Adrenal gland (tissue), 5 donors: ENCODE results near the gene RAB27A.

Experiments
- POLR2A ChIP-seq, 2 donors: fragments of 450-650 bp; IDR thresholded peaks; one replicate each; pipeline ENCODE4 v1.6.1; 2017; ENCODE audit warnings: antibody characterized with exemption in 2 of 2, mild to moderate bottlenecking in 2 of 2, moderate library complexity in 1 of 2
- TF ChIP-seq, protein P1 (sequence below), 6 experiments: fragments of 450-650 bp in 4 of 6; fragments of 200-600 bp in 2 of 6; sonication (generic) in 1 of 6; IDR thresholded peaks; 1 replicate in 5 of 6; 2 replicates in 1 of 6; pipeline versions ENCODE4 v1.5.1 to v1.8.0; 2016 to 2021; ENCODE audit warnings: antibody characterized with exemption in 6 of 6, mild to moderate bottlenecking in 2 of 6, moderate library complexity in 1 of 6
- donor health status: DM: no; HTN: no; CAD: no.

DNA sequence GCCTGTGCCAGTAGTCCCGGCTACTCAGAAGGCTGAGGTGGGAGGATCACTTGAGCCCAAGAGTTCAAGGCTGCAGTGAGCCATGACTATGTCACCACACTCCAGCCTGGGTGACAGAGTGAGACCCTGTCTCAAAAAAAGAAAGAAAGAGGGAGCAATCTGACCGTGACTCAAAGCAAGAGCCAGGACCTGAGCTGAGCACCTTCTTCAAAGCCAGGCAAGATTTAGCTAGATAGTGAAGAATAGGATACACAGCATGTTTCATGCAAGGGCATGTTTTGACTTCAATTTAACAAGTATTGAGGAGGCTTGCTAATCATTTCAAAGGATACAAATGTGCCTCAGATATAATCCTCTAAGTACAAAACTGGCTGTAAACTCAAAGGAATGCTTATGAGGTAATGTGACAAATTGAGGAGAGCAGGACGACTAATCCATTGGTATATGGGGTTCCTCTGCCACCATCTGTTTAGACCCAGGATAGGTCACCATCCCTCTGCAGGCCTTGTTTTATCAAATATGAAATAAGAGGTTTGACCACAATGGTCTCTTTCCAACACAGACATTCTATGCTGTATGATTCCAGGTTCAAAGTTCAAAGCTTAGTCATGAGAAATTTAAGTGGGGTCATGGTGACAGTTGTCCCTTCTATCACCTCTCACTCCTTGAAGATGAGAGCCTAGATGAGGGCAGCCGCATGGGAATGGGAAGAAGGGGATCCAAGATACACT is 33.2 kb downstream of the RAB27A start:
- no peak for TF ChIP-seq POLR2A (IDR thresholded peaks at IDR 0.05)
- TF ChIP-seq, protein P1, sequence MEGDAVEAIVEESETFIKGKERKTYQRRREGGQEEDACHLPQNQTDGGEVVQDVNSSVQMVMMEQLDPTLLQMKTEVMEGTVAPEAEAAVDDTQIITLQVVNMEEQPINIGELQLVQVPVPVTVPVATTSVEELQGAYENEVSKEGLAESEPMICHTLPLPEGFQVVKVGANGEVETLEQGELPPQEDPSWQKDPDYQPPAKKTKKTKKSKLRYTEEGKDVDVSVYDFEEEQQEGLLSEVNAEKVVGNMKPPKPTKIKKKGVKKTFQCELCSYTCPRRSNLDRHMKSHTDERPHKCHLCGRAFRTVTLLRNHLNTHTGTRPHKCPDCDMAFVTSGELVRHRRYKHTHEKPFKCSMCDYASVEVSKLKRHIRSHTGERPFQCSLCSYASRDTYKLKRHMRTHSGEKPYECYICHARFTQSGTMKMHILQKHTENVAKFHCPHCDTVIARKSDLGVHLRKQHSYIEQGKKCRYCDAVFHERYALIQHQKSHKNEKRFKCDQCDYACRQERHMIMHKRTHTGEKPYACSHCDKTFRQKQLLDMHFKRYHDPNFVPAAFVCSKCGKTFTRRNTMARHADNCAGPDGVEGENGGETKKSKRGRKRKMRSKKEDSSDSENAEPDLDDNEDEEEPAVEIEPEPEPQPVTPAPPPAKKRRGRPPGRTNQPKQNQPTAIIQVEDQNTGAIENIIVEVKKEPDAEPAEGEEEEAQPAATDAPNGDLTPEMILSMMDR (IDR thresholded peaks at IDR 0.05): no peak
